SK-N-SH treated with all-trans-retinoic acid at 6 μM for 48 hours (cell line): ENCODE results near the gene TTC34.

ENCODE experiments used
- ATAC-seq: fragments of 200-7000 bp; cut with Tn5 transposase; 3 replicates; pipeline ENCODE4 v1.9.1; 2020; ENCODE audit warnings: mild to moderate bottlenecking, moderate library complexity
- CREB5 ChIP-seq: fragments of 250-450 bp; sonication (Bioruptor Pico); IDR thresholded peaks from 2 replicates; pipeline ENCODE4 v1.5.1; 2020; ENCODE audit warnings: low read depth, mild to moderate bottlenecking, moderate library complexity
- CSDC2 ChIP-seq: fragments of 250-450 bp; sonication (Bioruptor Pico); IDR thresholded peaks from 2 replicates; pipeline ENCODE4 v1.5.0; 2020; ENCODE audit warnings: mild to moderate bottlenecking, moderate library complexity
- ESRRG ChIP-seq: fragments of 250-450 bp; sonication (Bioruptor Pico); IDR thresholded peaks from 2 replicates; pipeline ENCODE4 v1.6.1; 2021; ENCODE audit warnings: mild to moderate bottlenecking
- ISL1 ChIP-seq: fragments of 250-450 bp; sonication (Bioruptor Pico); IDR thresholded peaks from 2 replicates; pipeline ENCODE4 v2.1.2; 2022; ENCODE audit warnings: mild to moderate bottlenecking, moderate library complexity
- PATZ1 ChIP-seq: fragments of 250-450 bp; sonication (Bioruptor Pico); IDR thresholded peaks from 2 replicates; pipeline ENCODE4 v1.8.0; 2020; ENCODE audit warnings: mild to moderate bottlenecking, moderate library complexity, borderline replicate concordance
- POU6F1 ChIP-seq: fragments of 250-450 bp; sonication (Bioruptor Pico); IDR thresholded peaks from 2 replicates; pipeline ENCODE4 v1.8.0; 2021; ENCODE audit warnings: low read depth, mild to moderate bottlenecking, moderate library complexity, borderline replicate concordance
- PPARA ChIP-seq: fragments of 250-450 bp; sonication (Bioruptor Pico); IDR thresholded peaks from 2 replicates; pipeline ENCODE4 v1.5.0; 2020; ENCODE audit warnings: mild to moderate bottlenecking, borderline replicate concordance
- SNAI2 ChIP-seq: fragments of 250-450 bp; sonication (Bioruptor Pico); IDR thresholded peaks from 2 replicates; pipeline ENCODE4 v1.5.0; 2020; ENCODE audit warnings: mild to moderate bottlenecking, moderate library complexity
- TCF4 ChIP-seq: fragments of 250-450 bp; sonication (Bioruptor Pico); IDR thresholded peaks from 2 replicates; pipeline ENCODE4 v1.8.0; 2021; ENCODE audit warnings: mild to moderate bottlenecking, moderate library complexity, borderline replicate concordance
- TOX ChIP-seq: fragments of 250-450 bp; sonication (Bioruptor Pico); IDR thresholded peaks from 2 replicates; pipeline ENCODE4 v1.8.0; 2021; ENCODE audit warnings: mild to moderate bottlenecking, moderate library complexity, borderline replicate concordance
- TSHZ2 ChIP-seq: fragments of 250-450 bp; sonication (Bioruptor Pico); IDR thresholded peaks from 2 replicates; pipeline ENCODE4 v1.5.0; 2020; ENCODE audit warnings: mild to moderate bottlenecking, moderate library complexity
- ZC3H10 ChIP-seq: fragments of 250-450 bp; sonication (Bioruptor Pico); IDR thresholded peaks from 2 replicates; pipeline ENCODE4 v1.5.1; 2021; ENCODE audit warnings: mild to moderate bottlenecking, moderate library complexity
- ZNF565 ChIP-seq: fragments of 450-650 bp; formaldehyde crosslinking; conservative IDR thresholded peaks from 2 replicates; pipeline ENCODE4 v1.5.0; 2020; ENCODE audit warnings: low read depth, mild to moderate bottlenecking, moderate library complexity
- ZNF70 ChIP-seq: fragments of 450-650 bp; formaldehyde crosslinking; IDR thresholded peaks from 2 replicates; pipeline ENCODE4 v1.5.0; 2020; ENCODE audit warnings: mild to moderate bottlenecking, moderate library complexity
- ZNF8 ChIP-seq: fragments of 450-650 bp; formaldehyde crosslinking; IDR thresholded peaks from 2 replicates; pipeline ENCODE4 v1.5.0; 2020; ENCODE audit warnings: mild to moderate bottlenecking, moderate library complexity

The TTC34 gene

GRCh38 chr1:2783435-2784397 lies 17.8 kb downstream of the TTC34 start (continued):
- no peak for TF ChIP-seq CREB5 (CRISPR knock-in tag)
- no peak for TF ChIP-seq CSDC2 (CRISPR knock-in tag)
- TF ChIP-seq ZNF565 (CRISPR knock-in tag): no peak
- TF ChIP-seq ESRRG (CRISPR knock-in tag): no peak
- TF ChIP-seq ZNF70: no peak
- no peak for TF ChIP-seq ZNF8 (CRISPR knock-in tag)
- TF ChIP-seq POU6F1: no peak
- no peak for TF ChIP-seq ZC3H10 (CRISPR knock-in tag)
- TF ChIP-seq PPARA (CRISPR knock-in tag): no peak
- TF ChIP-seq ISL1: no peak
- TF ChIP-seq TOX (CRISPR knock-in tag): no peak
- TF ChIP-seq, all 23 proteins: peak for 0

- ATAC-seq: no peak
- no peak for TF ChIP-seq TCF4 (CRISPR knock-in tag)
- TF ChIP-seq ZNF565 (CRISPR knock-in tag): no peak
- TF ChIP-seq TSHZ2 (CRISPR knock-in tag): no peak
- no peak for TF ChIP-seq PATZ1 (CRISPR knock-in tag)
- TF ChIP-seq SNAI2: no peak
- TF ChIP-seq ZNF8 (CRISPR knock-in tag): no peak
Measured at GRCh38 chr1:2783069-2783434, 18.4 kb downstream of the TTC34 start.

- no peak for TF ChIP-seq ZNF70
- no peak for ATAC-seq
Measured at GRCh38 chr1:2781627-2782026, 19.9 kb downstream of the TTC34 start.

GRCh38 chr1:2778220-2778592 lies 23.3 kb downstream of the TTC34 start:
- no peak for ATAC-seq
- TF ChIP-seq ISL1 (no peak), PATZ1 (CRISPR knock-in tag) (no peak)
- TF ChIP-seq, all 23 proteins: peak for 0
